SK-MEL-5 (cell line): ENCODE measurements around the gene MSMP. TPM values are rescaled to one million over a fixed set of nuclear protein-coding genes. Genes with fewer than 3 reads are reported as not detected.

Experiments
- DNase-seq: peaks from one replicate; pipeline ENCODE4 v3.0.0-alpha.2; 2016; ENCODE audit warnings: low read depth, low spot score
- in situ Hi-C: cut with HindIII; loops from 2 replicates; pipeline ENCODE4 v1.10.0; 2016; ENCODE audit warnings: low sequenced_read_pairs, high pct_unique_total_duplicates, low pct_unique_long_range_greater_than_20kb
- small RNA-seq, 2 experiments: library from RNA; depleted of rRNA; stranded (forward); fragments of <200 nt; gene quantifications; one replicate each; pipeline ENCODE3, GENCODE V24; 2014
- total RNA-seq: library from RNA; depleted of rRNA; stranded (reverse); fragments of >200 nt; shearing (Covaris generic); gene quantifications from 2 replicates; pipeline ENCODE4 v1.2.3, GENCODE V29; 2014; rRNA removed

The MSMP gene
- total RNA-seq, 1 experiment from 2014 or later, result not detected

DNA sequence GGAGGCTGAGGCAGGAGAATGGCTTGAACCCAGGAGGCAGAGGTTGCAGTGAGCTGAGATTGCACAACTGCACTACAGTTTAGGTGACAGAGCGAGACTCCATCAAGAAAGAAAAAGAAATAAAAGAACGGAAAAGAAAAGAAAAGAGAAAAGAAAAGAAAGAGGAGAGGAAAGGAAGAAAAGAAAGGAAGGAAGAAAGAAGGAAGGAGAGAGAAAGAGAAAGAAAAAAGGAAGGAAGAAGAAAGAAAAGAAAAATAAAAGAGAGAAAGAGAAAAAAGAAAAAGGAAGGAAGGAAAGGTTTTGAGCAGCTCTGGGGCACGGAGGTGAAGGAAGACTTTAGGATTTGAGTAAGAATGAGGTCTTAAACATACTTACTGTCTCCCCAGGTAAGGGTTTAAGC lies 40.5 kb downstream of the MSMP start:
- DNase-seq, result no peak
- in situ Hi-C loops, result no loop called here

DNA sequence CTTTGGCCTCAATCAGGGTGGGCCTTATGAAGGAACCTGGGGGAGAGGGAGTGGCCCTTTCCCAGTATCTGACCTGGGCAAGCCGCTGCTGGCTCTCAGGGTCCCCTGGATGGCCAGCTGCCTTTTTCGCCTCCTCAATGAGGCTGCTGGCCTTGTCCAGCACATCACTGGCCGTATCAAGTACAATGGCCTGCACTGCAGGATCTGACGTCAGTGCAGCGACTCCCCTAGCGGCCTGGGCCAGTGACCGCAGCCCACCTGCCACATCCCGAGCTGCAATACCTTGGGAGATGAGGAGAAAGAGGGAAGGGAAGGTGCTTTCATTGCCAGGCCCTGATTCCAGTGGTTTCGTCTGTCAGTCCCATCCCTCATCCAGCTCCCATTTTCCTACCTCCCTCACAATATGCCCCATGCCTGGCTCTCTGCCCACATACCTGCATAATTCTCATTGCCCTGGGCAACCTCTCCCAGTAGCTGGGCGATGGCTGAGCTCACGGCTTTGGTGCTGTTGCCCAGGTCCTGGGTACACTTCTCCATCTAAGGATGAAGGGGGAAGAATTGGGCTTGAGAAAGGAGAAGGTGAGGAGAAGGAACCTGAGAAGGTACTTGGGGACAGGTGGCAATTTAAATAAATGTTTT lies 41.2 kb downstream of the MSMP start:
- DNase-seq, result no peak
- in situ Hi-C loops, result no loop called here

DNA sequence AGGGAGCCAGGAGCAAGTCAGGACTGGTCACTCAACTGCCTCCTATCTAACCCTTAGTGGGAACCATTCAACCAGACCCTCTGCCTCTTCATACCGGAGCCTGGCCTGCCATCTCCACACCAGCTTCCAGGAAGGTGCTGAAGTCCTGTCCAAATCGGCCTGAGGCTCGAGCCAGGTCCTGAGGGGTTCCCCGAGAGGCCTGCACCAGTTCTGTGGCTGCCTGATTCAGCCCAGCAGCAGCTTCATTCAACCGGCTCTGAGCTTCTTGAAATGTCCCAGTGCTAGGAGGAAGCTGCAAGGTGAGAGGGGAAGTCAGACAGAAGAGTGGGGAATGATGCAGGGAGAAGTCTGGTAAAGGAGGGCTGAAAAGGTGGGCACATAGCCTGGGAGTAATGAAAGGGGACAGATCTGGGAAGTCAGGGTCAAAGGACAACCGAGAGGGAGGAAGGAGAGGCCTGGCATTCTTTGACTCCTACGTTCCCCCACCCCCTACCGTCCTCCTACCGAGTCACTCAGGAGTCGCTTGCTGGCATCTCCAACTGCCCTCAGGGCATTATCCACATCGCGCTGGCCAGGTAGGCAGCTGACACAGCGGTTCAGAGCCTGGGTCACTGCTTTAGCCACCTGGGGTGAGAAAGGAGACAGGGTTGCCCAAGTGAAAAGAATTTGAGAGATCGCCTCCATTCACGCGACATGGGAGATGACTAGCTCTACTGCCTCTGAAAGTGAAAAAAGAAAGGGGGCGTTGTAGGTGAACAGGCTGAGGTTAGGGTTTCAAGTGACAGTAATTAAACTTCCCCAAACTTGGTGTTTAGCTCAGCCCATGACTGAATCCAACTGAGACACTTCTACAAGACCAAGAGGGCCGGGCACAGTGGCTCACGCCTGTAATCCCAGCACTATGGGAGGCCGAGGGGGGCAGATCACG lies 42.3 kb downstream of the MSMP start:
- DNase-seq, result no peak
- in situ Hi-C loops, result no loop called here

DNA sequence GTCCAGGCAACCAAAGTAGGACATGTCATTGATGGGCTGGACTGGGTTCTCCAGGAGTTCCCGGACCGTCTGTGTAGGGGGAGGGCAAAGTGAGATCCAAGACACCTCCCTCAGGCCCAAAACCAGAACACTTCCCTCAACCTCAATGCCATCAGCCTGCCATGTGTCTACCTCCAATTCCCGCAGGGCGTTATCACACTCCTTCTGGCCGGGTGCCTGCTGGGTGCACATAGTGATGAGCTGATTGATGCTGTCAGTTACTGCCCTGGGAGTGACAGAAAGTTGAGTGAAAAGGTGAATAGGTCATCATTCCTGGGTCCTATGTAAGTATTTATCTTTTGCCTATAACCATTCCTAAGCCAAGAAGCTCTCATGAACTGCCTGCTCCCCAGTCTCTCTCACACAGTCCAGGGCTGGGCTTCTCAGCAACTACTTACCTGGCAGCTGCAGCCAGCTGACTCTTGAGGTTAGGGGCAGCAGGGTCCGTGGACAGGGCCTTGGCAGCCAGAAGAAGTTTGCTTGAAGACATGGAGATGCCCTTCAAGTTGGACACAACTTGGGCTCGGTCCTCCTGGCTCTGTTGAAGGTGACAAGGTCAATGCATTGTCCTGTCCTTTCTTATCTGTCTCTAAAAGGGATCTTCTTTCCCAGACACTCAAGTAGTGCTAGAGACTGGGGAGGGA lies 43.1 kb downstream of the MSMP start:
- DNase-seq, result no peak
- in situ Hi-C loops, result no loop called here

DNA sequence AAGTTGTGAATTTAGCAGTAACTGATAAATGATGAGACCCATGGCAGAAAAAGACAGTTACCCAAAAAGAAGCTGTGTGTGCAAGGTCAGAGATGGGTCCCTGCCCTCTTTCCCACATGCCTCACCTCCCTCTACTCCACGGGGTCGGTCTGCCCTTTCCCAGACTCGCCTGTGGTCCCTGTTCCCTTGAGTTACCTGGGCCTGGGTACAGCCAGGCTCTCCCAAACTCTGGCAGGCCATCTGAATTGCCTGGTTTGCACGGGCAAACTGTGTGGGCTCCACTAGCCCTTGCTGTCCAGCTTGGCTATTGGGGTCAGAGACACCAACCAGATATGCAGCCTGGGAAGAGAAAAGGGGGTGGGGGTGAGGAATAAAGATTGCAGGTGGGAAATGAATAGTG lies 45.9 kb downstream of the MSMP start:
- no peak for DNase-seq
- in situ Hi-C loops, result no loop called here

DNA sequence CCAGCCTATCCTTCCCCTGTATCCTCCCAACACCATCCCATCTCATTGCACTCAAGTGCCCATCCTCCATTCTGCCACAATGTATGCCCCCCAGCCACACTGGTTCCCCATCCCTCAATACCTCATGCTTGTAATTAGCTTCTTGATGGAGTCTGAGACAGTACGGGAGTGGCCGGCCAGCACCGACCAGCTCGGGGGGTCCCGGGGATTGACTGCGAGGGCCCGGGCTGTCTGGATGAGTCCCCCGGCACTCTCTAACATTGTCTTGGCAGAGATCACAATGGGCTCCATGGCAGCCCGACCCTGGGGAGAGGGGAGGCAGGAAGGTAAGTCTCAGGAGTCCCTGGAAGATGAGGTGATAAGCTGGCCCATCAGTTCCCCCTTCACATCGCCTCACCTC lies 47.1 kb downstream of the MSMP start:
- no peak for DNase-seq
- in situ Hi-C loops, result no loop called here

DNA sequence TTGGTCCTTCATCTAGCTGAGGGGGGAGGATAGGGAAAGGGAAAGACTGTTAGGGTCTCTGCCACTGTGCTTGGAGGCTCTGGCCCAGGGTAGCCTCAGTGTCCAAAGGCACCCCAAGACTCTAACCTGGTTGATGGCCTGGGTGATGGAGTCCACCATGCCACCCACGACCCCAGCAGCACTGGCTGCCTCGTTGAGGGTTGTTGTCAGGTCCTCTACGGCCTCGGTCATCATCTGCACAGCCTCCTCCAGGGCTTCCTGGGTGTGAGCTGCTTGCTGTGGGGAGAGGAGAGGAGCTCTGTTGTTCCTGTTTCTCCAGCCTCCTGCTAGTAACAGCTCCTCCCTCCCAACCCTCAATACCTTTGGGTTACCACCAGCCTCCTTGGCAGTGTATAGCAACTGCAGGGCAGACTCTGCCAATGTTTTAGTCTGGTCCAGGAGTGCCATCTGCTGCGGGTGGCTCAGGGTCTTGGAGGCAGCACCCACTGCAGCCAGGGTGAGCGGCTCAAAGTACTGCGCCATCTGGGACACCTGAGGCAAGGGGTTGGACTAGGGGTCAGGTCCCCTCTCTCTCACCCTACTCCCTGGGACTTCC lies 48.1 kb downstream of the MSMP start:
- no peak for DNase-seq
- in situ Hi-C loops, result no loop called here

DNA sequence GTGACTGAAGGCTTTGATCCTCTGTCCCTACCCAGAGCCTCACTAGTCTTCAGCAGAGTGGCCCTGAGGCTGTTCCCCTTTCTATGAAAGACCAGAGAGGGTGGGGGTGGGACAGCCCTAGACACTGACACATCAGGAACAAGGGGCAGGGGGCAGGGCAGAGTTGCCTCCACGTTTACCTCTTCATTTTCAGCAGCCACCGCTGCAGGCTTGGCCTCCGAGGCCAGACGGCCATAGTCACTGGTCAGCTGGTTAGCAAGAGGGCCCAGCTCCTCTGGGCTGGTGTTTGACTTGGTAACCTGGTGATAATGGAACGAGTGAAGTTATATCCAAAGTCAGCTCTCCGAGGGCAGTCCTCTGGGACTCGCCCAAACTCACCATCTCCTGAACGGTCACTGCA lies 48.7 kb downstream of the MSMP start:
- DNase-seq, result no peak
- in situ Hi-C loops, result no loop called here

DNA sequence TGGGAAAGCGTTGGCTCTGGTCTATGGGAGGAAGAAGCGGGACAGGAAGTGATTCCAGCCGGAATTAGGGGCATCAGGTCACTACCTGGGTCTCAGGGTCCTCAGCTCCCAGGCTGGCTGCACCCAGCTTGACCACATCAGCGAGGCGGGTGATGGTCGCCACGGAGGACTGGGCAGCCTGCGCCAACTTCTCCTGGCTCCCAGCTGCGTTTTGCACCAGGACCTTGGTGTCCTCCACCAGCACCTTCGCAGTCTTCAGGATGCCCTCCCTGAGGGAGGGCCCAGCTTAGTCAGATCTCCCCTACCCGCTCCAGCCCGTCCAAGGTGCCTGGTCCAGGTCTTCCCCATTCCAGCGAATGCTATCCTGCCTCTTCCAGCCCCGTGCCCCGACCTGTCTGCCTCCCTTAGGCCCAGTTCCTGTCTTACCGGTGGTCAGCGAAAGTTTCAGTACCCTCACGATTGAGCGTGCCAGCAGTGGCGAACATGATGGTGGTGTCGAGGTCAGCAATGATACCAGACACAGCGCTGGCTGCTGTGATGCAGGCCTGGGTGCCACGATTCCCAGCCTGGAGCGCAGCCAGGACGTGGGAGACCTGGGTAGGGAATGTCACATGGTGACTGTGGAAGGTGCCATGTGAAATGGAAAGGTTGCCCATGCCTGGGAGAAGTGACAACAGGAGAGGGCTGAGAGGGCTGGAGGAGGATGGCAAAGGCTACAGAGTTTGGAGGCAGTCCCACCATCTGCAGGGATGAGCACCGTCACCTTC lies 50.0 kb downstream of the MSMP start:
- in situ Hi-C loops, result no loop called here

More for the DNA sequence above, 50.0 kb downstream of the MSMP start:
- no peak for DNase-seq

Small RNA genes within 50 kb of the gene (small RNA-seq; reads per million reads assigned to genes)
- gene MIR6853, result 0 reads per million in 2 experiments

Other genes starting within 250 kb of the MSMP start
- gene TESK1, start 149.0 kb downstream of the MSMP start, total RNA-seq, result 4.1 and 5.5 TPM in 2 replicates
- gene CD72, start 135.9 kb downstream of the MSMP start, total RNA-seq, result 0.43 and 0.63 TPM in 2 replicates
- gene SIT1, start 103.3 kb downstream of the MSMP start, total RNA-seq, result not detected in 2 replicates
- 21,584 and 34,307 TPM in 2 replicates for gene RMRP, start 96.3 kb downstream of the MSMP start, total RNA-seq
- 11.8 and 20.0 TPM in 2 replicates for gene CCDC107, start 96.0 kb downstream of the MSMP start, total RNA-seq
- gene ARHGEF39, start 89.1 kb downstream of the MSMP start, total RNA-seq, result 4.8 and 5.9 TPM in 2 replicates
- 0.29 TPM in 1 of 2 replicates, not detected in the other for gene CA9, start 80.3 kb downstream of the MSMP start, total RNA-seq
- 3.5 and 3.8 TPM in 2 replicates for gene TPM2, start 64.4 kb downstream of the MSMP start, total RNA-seq
- gene TLN1, start 22.1 kb downstream of the MSMP start, total RNA-seq, result 58.0 and 66.8 TPM in 2 replicates
- 21.8 and 27.2 TPM in 2 replicates for gene CREB3, start 21.6 kb downstream of the MSMP start, total RNA-seq
- gene GBA2, start 5.0 kb downstream of the MSMP start, total RNA-seq, result 32.1 and 37.1 TPM in 2 replicates
- gene RGP1, start 5.0 kb downstream of the MSMP start, total RNA-seq, result 12.2 and 12.4 TPM in 2 replicates
- gene NPR2, start 37.3 kb upstream of the MSMP start, total RNA-seq, result 0.53 and 1.1 TPM in 2 replicates
- 0.05 TPM in 1 of 2 replicates, not detected in the other for gene SPAG8, start 58.0 kb upstream of the MSMP start, total RNA-seq
- gene HINT2, start 60.8 kb upstream of the MSMP start, total RNA-seq, result 19.7 and 26.2 TPM in 2 replicates
- gene FAM221B, start 74.5 kb upstream of the MSMP start, total RNA-seq, result not detected in 2 replicates
- gene TMEM8B, start 75.0 kb upstream of the MSMP start, total RNA-seq, result 0.55 and 1.0 TPM in 2 replicates
- gene OR13J1, start 116.1 kb upstream of the MSMP start, total RNA-seq, result not detected in 2 replicates
- not detected in 2 replicates for gene HRCT1, start 151.9 kb upstream of the MSMP start, total RNA-seq
- not detected in 2 replicates for gene SPAAR, start 155.2 kb upstream of the MSMP start, total RNA-seq
- not detected in 2 replicates for gene OR2S2, start 203.9 kb upstream of the MSMP start, total RNA-seq